ENCODE measurements around the gene PPP3R1.

PPP3R1 gene

GRCh38 chr2:68135448-68136320 lies 116.6 kb downstream of the PPP3R1 start:
- no peak for DNase-seq

DNA sequence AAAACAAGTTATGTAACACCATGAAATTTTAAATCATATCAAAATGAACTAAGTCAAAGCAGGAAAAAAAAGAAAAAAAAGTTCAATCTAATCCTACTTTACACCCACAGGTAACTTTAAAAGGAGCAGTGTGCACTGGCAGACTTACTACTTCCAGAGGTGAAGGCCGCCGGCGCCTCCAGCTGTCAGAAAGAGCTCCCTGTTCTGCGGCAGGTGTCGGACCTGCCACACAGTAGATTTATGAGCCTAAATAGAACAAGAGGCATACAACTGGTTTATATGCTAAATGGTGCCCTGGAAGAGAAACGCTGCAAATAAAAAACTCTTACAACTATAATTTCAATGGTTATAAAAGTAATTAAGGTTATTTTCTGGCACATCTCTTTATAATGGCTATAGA lies 117.8 kb downstream of the PPP3R1 start:
- DNase-seq: no peak

DNA sequence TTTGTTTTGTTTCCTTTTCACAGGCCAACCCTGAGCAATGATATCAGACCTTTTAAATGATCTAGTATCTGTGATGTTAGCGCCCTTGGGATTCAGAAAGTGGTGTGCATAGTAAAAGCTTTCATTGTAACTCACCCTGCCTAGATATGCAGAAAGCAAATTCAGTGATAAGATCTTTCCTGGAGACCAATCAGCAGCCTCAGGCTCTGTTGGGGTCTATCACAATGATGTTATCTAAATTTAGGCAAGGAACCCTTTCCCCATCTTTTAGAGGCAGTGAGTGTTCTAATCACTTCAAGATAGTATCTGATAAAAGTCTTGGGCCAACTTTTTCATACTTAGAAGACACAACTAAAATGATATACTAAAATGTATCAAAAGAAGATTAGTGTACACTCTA lies 118.2 kb downstream of the PPP3R1 start:
- DNase-seq: no peak
